ENCODE measurements around the gene AGBL4. TPM values are rescaled to one million over a fixed set of nuclear protein-coding genes. Genes with fewer than 3 reads are reported as not detected.

The AGBL4 gene
- total RNA-seq, 1 experiment from 2014 or later, result not detected

- DNase-seq, result no peak
- Histone ChIP-seq H3K36me3 (ENCODE audit: control insufficient read depth, insufficient read depth, low read length) (no peaks in the 10 kb centered on the region), H3K4me1 (no peaks in the 10 kb centered on the region), H3K4me3 (ENCODE audit: low read depth, low read length) (no peak overlapping the region), H3K9me3 (no peaks in the 10 kb centered on the region), H3K27me3 (replicated peaks; ENCODE audit: control insufficient read depth, insufficient read depth, low read length) (no peaks in the 10 kb centered on the region)
- no peak for TF ChIP-seq CTCF (IDR thresholded peaks at IDR 0.05; ENCODE audit: insufficient read depth in 1 of 2, low read depth in 1 of 2, low read length in 1 of 2, severe bottlenecking in 1 of 2, unreplicated experiment in 1 of 2)
- H3K36me3 Mint-ChIP-seq (ENCODE audit: insufficient read depth, unreplicated experiment), result no peaks in the 10 kb centered on the region
- H3K27me3 Mint-ChIP-seq (ENCODE audit: insufficient read depth, unreplicated experiment), result no peaks in the 10 kb centered on the region
- POLR2A ChIA-PET, result no interaction called here
- no peaks in the 10 kb centered on the region for H3K4me1 Mint-ChIP-seq (ENCODE audit: low read depth, unreplicated experiment)
- peaks cover 10% of the 10 kb centered on the region for H3K9me3 Mint-ChIP-seq (ENCODE audit: unreplicated experiment)
- no peak overlapping the region for H3K27ac Mint-ChIP-seq (ENCODE audit: unreplicated experiment)
- CTCF ChIA-PET, result no interaction called here
- no peak overlapping the region for H3K4me3 Mint-ChIP-seq (ENCODE audit: unreplicated experiment)
- BruUV-seq (replicated peaks), result no TSS peak
- intact Hi-C loops (cut with micrococcal nuclease; ENCODE audit: unreplicated experiment), result no loop called here
Observed at GRCh38 chr1:48988633-48989197, 1035.0 kb downstream of the AGBL4 start.

DNA sequence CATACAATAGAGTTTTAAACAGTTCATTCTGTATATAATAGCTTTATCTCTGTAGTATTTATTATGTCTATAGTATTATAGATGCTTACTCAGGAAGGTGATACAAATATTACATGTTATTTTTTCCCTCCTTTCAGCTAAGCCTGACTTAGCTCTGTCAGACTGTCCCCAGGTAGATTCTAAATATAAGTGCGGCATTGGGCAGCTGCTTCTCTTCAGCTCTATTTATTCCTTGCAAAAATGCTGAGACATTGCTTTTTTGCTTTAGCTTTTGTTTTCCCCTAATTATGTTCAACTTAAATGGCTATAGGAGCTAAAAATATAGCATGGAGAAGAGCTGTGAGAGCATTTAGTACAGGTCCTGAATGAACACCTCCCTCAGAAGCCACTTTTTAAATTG lies 1043.8 kb downstream of the AGBL4 start:
- intact Hi-C loops (cut with micrococcal nuclease; ENCODE audit: unreplicated experiment), result no loop called here
- Mint-ChIP-seq H3K9me3 (ENCODE audit: unreplicated experiment) (peaks cover 12% of the 10 kb centered on the region), H3K36me3 (ENCODE audit: insufficient read depth, unreplicated experiment) (no peaks in the 10 kb centered on the region), H3K27me3 (ENCODE audit: insufficient read depth, unreplicated experiment) (no peaks in the 10 kb centered on the region), H3K27ac (ENCODE audit: unreplicated experiment) (no peak overlapping the region), H3K4me1 (ENCODE audit: low read depth, unreplicated experiment) (no peaks in the 10 kb centered on the region), H3K4me3 (ENCODE audit: unreplicated experiment) (no peak overlapping the region)
- ChIA-PET CTCF (no interaction called here), POLR2A (no interaction called here)
- Histone ChIP-seq H3K27me3 (replicated peaks; ENCODE audit: control insufficient read depth, insufficient read depth, low read length) (no peaks in the 10 kb centered on the region), H3K4me1 (no peaks in the 10 kb centered on the region), H3K36me3 (ENCODE audit: control insufficient read depth, insufficient read depth, low read length) (no peaks in the 10 kb centered on the region), H3K9me3 (no peaks in the 10 kb centered on the region), H3K4me3 (ENCODE audit: low read depth, low read length) (no peak overlapping the region)
- DNase-seq, result no peak
- BruUV-seq (replicated peaks), result no TSS peak
- no peak for TF ChIP-seq CTCF (IDR thresholded peaks at IDR 0.05; ENCODE audit: insufficient read depth in 1 of 2, low read depth in 1 of 2, low read length in 1 of 2, severe bottlenecking in 1 of 2, unreplicated experiment in 1 of 2)

DNA sequence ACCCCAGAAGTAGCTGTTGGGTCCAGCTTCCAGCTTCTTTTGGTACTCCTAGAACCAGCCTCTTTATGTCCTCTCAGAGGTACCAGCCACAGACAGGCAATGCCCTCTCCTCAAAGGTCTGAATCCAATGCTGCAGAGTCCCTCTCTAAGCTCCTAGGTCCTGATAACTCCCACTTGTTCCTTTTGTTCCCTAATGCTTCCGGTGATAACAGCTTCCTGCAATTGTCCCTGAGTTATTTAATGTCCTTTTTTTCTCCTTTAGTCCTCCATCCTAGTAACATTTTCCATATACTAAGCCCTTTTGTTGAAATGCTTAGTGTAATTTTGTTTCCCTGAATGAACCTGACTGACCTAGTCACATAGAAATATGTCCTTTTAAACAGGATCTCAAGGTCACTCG lies 1045.3 kb downstream of the AGBL4 start:
- H3K36me3 ChIP-seq (ENCODE audit: control insufficient read depth, insufficient read depth, low read length), result no peaks in the 10 kb centered on the region
- no peaks in the 10 kb centered on the region for H3K27me3 Mint-ChIP-seq (ENCODE audit: insufficient read depth, unreplicated experiment)
- H3K36me3 Mint-ChIP-seq (ENCODE audit: insufficient read depth, unreplicated experiment), result no peaks in the 10 kb centered on the region
- H3K4me1 ChIP-seq, result no peaks in the 10 kb centered on the region
- H3K4me3 Mint-ChIP-seq (ENCODE audit: unreplicated experiment), result no peak overlapping the region
- no peak for TF ChIP-seq CTCF (IDR thresholded peaks at IDR 0.05; ENCODE audit: insufficient read depth in 1 of 2, low read depth in 1 of 2, low read length in 1 of 2, severe bottlenecking in 1 of 2, unreplicated experiment in 1 of 2)
- H3K9me3 ChIP-seq, result no peaks in the 10 kb centered on the region
- DNase-seq, result no peak
- H3K27me3 ChIP-seq (replicated peaks; ENCODE audit: control insufficient read depth, insufficient read depth, low read length), result no peaks in the 10 kb centered on the region
- intact Hi-C loops (cut with micrococcal nuclease; ENCODE audit: unreplicated experiment), result no loop called here
- CTCF ChIA-PET, result no interaction called here
- peaks cover 12% of the 10 kb centered on the region for H3K9me3 Mint-ChIP-seq (ENCODE audit: unreplicated experiment)
- no TSS peak for BruUV-seq (replicated peaks)
- no peaks in the 10 kb centered on the region for H3K4me1 Mint-ChIP-seq (ENCODE audit: low read depth, unreplicated experiment)
- POLR2A ChIA-PET, result no interaction called here
- no peak overlapping the region for H3K4me3 ChIP-seq (ENCODE audit: low read depth, low read length)
- H3K27ac Mint-ChIP-seq (ENCODE audit: unreplicated experiment), result no peak overlapping the region
